NB4 (cell line): ENCODE results near the gene LIN37.

Experiments used
- MYC ChIP-seq: IDR thresholded peaks from 2 replicates; pipeline ENCODE4 v1.6.1; 2011; ENCODE audit warnings: low read depth, low read length
- POLR2A ChIP-seq: IDR thresholded peaks from 2 replicates; pipeline ENCODE4 v1.6.1; 2011; ENCODE audit warnings: mild to moderate bottlenecking; ENCODE audit not compliant: insufficient read length; ENCODE audit errors: extremely low read depth
- TF ChIP-seq, protein P1 (sequence below): IDR thresholded peaks from one replicate; pipeline ENCODE4 v1.5.1; 2012; ENCODE audit warnings: low read depth, low read length

GRCh38 chr19:35722897-35723296, 25.5 kb upstream of the LIN37 start:
- TF ChIP-seq, protein P1, sequence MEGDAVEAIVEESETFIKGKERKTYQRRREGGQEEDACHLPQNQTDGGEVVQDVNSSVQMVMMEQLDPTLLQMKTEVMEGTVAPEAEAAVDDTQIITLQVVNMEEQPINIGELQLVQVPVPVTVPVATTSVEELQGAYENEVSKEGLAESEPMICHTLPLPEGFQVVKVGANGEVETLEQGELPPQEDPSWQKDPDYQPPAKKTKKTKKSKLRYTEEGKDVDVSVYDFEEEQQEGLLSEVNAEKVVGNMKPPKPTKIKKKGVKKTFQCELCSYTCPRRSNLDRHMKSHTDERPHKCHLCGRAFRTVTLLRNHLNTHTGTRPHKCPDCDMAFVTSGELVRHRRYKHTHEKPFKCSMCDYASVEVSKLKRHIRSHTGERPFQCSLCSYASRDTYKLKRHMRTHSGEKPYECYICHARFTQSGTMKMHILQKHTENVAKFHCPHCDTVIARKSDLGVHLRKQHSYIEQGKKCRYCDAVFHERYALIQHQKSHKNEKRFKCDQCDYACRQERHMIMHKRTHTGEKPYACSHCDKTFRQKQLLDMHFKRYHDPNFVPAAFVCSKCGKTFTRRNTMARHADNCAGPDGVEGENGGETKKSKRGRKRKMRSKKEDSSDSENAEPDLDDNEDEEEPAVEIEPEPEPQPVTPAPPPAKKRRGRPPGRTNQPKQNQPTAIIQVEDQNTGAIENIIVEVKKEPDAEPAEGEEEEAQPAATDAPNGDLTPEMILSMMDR, result no peak
- TF ChIP-seq MYC, result no peak
- TF ChIP-seq POLR2A, result no peak
